Effector memory CD4-positive, alpha-beta T cell (primary cell): Measurements from ENCODE around the gene KCND3.

ENCODE experiments used
- DNase-seq, 3 donors: peaks; one replicate each; pipeline ENCODE4 v3.0.0-alpha.2; 2020
- H3K27ac ChIP-seq: 2 replicates; pipeline ENCODE4 v1.7.0; 2013; ENCODE audit warnings: mild to moderate bottlenecking, low read length, moderate library complexity; ENCODE audit not compliant: insufficient read depth, poor library complexity, severe bottlenecking
- H3K27me3 ChIP-seq: replicated peaks from 2 replicates; pipeline ENCODE4 v1.7.0; 2013; ENCODE audit warnings: mild to moderate bottlenecking, low read length; ENCODE audit not compliant: insufficient read depth, control insufficient read depth, poor library complexity, severe bottlenecking
- H3K36me3 ChIP-seq: 2 replicates; pipeline ENCODE4 v1.7.0; 2013; ENCODE audit warnings: mild to moderate bottlenecking, low read length, moderate library complexity; ENCODE audit not compliant: control insufficient read depth, insufficient read depth
- H3K4me1 ChIP-seq: 2 replicates; pipeline ENCODE4 v1.7.0; 2013; ENCODE audit warnings: low read length, mild to moderate bottlenecking; ENCODE audit not compliant: control insufficient read depth, insufficient read depth, poor library complexity, severe bottlenecking
- H3K4me3 ChIP-seq: 2 replicates; pipeline ENCODE4 v1.7.0; 2013; ENCODE audit warnings: low read length, low read depth, mild to moderate bottlenecking; ENCODE audit not compliant: insufficient read depth, poor library complexity, severe bottlenecking
- H3K9me3 ChIP-seq: 2 replicates; pipeline ENCODE4 v1.7.0; 2013; ENCODE audit warnings: mild to moderate bottlenecking, low read length, moderate library complexity; ENCODE audit not compliant: control insufficient read depth

KCND3 gene

DNA sequence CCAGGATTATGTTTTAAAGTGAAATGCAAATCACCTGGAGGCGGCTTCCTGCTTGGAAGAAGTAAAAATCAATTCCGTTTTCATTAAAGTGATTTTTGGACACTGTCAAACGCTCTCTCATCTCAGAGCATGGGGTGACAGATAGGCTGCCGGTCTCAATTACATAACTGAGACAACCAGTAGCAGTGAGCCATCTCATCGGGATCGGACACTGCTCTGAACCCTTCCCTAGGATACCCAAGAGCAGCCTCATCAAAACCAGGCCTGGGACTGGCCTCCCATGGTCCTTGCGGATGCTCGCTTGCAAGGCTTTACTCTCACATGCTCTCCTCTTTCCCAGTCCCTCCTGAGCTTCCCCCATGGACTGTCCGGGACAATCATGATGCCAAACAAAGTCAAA, 12.1 kb downstream of the KCND3 start:
- Histone ChIP-seq H3K9me3 (no peaks in the 10 kb centered on the region), H3K4me3 (no peak overlapping the region), H3K27ac (no peak overlapping the region), H3K4me1 (no peaks in the 10 kb centered on the region), H3K36me3 (no peaks in the 10 kb centered on the region), H3K27me3 (no peaks in the 10 kb centered on the region)
- DNase-seq, result no peak

- Histone ChIP-seq H3K4me1 (no peaks in the 10 kb centered on the region), H3K27me3 (no peaks in the 10 kb centered on the region), H3K27ac (no peak overlapping the region), H3K36me3 (no peaks in the 10 kb centered on the region), H3K9me3 (no peaks in the 10 kb centered on the region), H3K4me3 (no peak overlapping the region)
- DNase-seq, result no peak
Observed at GRCh38 chr1:111976842-111977241, 12.6 kb downstream of the KCND3 start.

DNA sequence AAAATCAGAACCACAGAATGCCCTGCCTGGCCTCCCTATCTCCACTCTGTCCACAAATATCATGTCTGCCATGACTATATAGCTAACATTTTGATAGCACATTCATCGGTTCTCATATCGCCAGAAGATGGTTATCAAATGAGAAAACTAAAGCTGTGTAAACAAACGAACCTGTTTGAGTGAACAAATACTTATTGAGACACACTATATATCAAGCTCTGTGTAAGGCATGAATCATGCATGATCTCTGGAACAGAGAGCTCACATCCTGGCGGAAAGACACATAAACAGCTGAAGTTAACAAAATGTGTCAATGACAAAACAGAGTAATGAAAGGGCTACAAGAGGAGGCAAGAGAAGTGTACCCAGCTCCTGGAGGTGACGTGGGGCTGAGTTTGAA, 13.1 kb downstream of the KCND3 start:
- Histone ChIP-seq H3K9me3 (no peaks in the 10 kb centered on the region), H3K27me3 (no peaks in the 10 kb centered on the region), H3K27ac (no peak overlapping the region), H3K4me3 (no peak overlapping the region), H3K4me1 (no peaks in the 10 kb centered on the region), H3K36me3 (no peaks in the 10 kb centered on the region)
- DNase-seq, result no peak

DNA sequence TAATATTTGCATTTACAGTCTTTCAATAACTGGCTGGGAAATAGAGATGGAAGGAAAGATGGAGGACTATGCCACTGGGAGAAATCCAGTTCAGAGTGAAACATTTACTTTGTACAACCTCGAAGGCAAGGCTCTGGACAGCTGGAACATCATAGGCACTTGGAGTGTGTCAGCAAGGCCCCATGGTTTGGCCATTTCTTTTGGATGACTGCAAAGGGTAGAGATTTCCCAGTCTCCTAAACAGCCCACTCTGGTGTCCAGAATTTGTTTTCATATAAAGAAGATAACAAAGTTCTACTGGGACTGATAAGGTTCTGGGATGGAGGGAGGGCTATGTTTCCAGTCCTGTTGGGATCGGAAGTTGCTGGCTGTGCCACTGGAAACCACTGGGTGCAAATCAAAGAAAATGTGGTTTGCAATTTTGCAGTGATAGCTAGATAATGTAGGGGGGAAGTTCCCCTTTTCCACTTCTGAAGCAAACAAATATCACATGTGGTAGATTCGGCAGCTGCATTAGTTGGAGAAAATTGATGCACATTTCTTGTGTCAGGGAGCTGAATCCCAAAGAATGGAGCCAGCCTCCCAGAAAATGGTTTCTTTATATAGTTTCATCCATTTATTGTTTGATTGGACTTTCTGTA, 16.2 kb downstream of the KCND3 start:
- no peak for DNase-seq
- no peak overlapping the region for H3K4me3 ChIP-seq
- no peaks in the 10 kb centered on the region for H3K36me3 ChIP-seq
- H3K4me1 ChIP-seq, result no peaks in the 10 kb centered on the region
- H3K9me3 ChIP-seq, result no peaks in the 10 kb centered on the region
- no peak overlapping the region for H3K27ac ChIP-seq
- no peaks in the 10 kb centered on the region for H3K27me3 ChIP-seq

DNA sequence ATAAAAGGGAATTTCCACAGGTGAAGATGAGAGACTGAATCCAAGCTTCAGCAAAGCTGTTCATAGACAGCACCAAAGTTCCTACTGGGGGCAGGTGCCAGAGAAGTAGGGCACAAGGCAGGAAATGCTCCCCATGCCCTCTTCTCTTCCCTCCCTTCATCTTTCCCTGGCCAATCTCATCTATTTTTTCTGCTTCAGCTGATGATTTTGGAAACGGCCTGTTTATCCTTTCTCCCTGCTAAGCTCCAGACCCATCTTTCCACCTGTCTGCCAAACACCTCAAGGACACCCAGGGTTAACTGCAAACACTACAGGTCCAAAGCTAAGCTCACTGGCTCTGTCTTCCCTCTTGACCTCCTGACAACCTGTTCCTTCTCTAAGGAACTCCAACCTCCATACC, 18.1 kb downstream of the KCND3 start:
- no peaks in the 10 kb centered on the region for H3K27me3 ChIP-seq
- no peaks in the 10 kb centered on the region for H3K4me1 ChIP-seq
- no peak overlapping the region for H3K4me3 ChIP-seq
- no peak for DNase-seq
- no peaks in the 10 kb centered on the region for H3K36me3 ChIP-seq
- no peaks in the 10 kb centered on the region for H3K9me3 ChIP-seq
- no peak overlapping the region for H3K27ac ChIP-seq

DNA sequence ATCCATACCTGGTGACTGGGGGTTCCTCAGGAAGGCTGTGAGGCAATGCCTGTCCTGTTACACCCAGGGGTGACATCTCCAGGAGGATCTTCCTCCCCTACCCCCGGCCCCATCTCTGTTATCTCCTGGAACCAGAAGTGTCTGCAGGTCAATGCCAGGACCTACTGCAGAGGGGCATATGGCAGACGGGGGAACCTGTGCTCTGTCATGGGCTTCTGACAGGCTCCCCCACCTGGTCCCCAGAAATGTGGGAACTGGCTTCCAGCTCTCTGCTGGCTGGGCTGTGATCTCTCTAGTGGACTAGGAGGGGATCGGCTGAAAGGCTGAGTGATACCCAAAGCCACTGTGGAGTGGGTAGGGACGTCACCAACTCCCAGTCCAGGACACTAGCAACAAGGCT, 21.0 kb downstream of the KCND3 start:
- no peaks in the 10 kb centered on the region for H3K9me3 ChIP-seq
- H3K27ac ChIP-seq, result no peak overlapping the region
- no peaks in the 10 kb centered on the region for H3K4me1 ChIP-seq
- H3K36me3 ChIP-seq, result no peaks in the 10 kb centered on the region
- H3K27me3 ChIP-seq, result no peaks in the 10 kb centered on the region
- no peak for DNase-seq
- H3K4me3 ChIP-seq, result no peak overlapping the region

GRCh38 chr1:111967886-111968285, 21.6 kb downstream of the KCND3 start:
- Histone ChIP-seq H3K27me3 (no peaks in the 10 kb centered on the region), H3K4me1 (no peaks in the 10 kb centered on the region), H3K9me3 (no peaks in the 10 kb centered on the region), H3K27ac (no peak overlapping the region), H3K36me3 (no peaks in the 10 kb centered on the region), H3K4me3 (no peak overlapping the region)
- no peak for DNase-seq

DNA sequence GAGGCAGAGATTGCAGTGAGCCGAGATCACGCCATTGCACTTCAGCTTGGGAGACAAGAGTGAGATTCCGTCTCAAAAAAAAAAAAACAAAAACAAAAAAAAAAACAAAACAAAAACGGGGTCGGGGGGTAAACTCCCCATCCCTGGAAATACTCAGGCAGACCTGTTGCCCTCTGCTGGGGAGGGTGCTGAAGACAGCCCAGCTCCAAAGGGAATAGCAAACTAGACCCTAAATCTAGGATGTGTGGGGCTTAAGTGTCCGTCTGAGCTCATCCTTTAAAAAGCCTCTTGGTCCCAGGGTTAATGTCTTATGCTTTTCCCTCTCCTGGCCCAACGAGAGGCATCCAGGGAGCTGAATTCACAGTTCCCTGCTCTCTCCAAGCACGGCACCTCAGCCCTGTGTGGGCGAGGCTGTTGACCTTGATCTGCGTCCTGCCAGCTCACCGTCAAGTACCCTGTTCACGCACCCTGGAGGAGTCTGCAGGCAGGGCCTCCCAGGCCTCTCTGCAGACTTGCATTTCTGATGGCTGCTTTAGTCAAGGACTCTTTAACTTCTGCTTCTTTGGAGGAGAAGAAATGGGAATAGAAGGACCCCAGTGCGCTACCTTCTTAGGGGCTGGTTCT, 22.3 kb downstream of the KCND3 start:
- H3K4me1 ChIP-seq, result no peaks in the 10 kb centered on the region
- H3K27ac ChIP-seq, result no peak overlapping the region
- H3K4me3 ChIP-seq, result no peak overlapping the region
- H3K36me3 ChIP-seq, result no peaks in the 10 kb centered on the region
- no peaks in the 10 kb centered on the region for H3K9me3 ChIP-seq
- H3K27me3 ChIP-seq, result no peaks in the 10 kb centered on the region
- no peak for DNase-seq

- Histone ChIP-seq H3K4me3 (no peak overlapping the region), H3K27me3 (no peaks in the 10 kb centered on the region), H3K36me3 (no peaks in the 10 kb centered on the region), H3K4me1 (no peaks in the 10 kb centered on the region), H3K9me3 (no peaks in the 10 kb centered on the region), H3K27ac (no peak overlapping the region)
- DNase-seq, result no peak
Observed at GRCh38 chr1:111965781-111966443, 23.6 kb downstream of the KCND3 start.

- Histone ChIP-seq H3K4me3 (no peak overlapping the region), H3K27me3 (no peaks in the 10 kb centered on the region), H3K9me3 (no peaks in the 10 kb centered on the region), H3K27ac (no peak overlapping the region), H3K4me1 (no peaks in the 10 kb centered on the region), H3K36me3 (no peaks in the 10 kb centered on the region)
- DNase-seq, result no peak
Observed at GRCh38 chr1:111963985-111964738, 25.3 kb downstream of the KCND3 start.
